KMS-11 (cell line): ENCODE results near the gene KCTD17.
A peak's percentile ranks its signal among the peaks of the same experiment; 100 is the strongest.

Source experiments
- H2AFZ ChIP-seq: fragments of 200-600 bp; sonication (generic); 2 replicates; pipeline ENCODE4 v1.6.1; 2016; ENCODE audit warnings: antibody characterized with exemption, mixed run types, low read depth
- H3K27ac ChIP-seq: fragments of 200-600 bp; sonication (generic); 2 replicates; pipeline ENCODE4 v1.6.1; 2016; ENCODE audit warnings: mild to moderate bottlenecking, mixed run types
- H3K27me3 ChIP-seq: fragments of 200-600 bp; sonication (generic); 2 replicates; pipeline ENCODE4 v1.6.1; 2017; ENCODE audit warnings: mild to moderate bottlenecking, low read depth, mixed run types, moderate library complexity; ENCODE audit not compliant: insufficient read depth
- H3K36me3 ChIP-seq: fragments of 200-600 bp; sonication (generic); 2 replicates; pipeline ENCODE4 v1.6.1; 2017; ENCODE audit warnings: mild to moderate bottlenecking, mixed run types; ENCODE audit not compliant: insufficient read depth
- H3K4me1 ChIP-seq: fragments of 200-600 bp; sonication (generic); 2 replicates; pipeline ENCODE4 v1.6.1; 2016; ENCODE audit warnings: mild to moderate bottlenecking, low read depth, mixed run types; ENCODE audit not compliant: poor library complexity, severe bottlenecking
- H3K4me2 ChIP-seq: fragments of 200-600 bp; sonication (generic); 2 replicates; pipeline ENCODE4 v1.7.0; 2016; ENCODE audit warnings: mild to moderate bottlenecking, mixed run types
- H3K4me3 ChIP-seq: fragments of 200-600 bp; sonication (generic); IDR thresholded peaks from 2 replicates; pipeline ENCODE4 v1.6.1; 2017; ENCODE audit warnings: low read depth, low read length, mixed read lengths; ENCODE audit not compliant: insufficient read depth
- H3K79me2 ChIP-seq: fragments of 200-600 bp; sonication (generic); 2 replicates; pipeline ENCODE4 v1.6.1; 2016; ENCODE audit warnings: low read depth, mixed run types; ENCODE audit not compliant: insufficient read depth
- H3K9ac ChIP-seq: fragments of 200-600 bp; sonication (generic); 2 replicates; pipeline ENCODE4 v1.6.1; 2016; ENCODE audit warnings: mild to moderate bottlenecking, mixed run types
- H4K20me1 ChIP-seq: fragments of 200-600 bp; sonication (generic); 2 replicates; pipeline ENCODE4 v1.6.1; 2016; ENCODE audit warnings: mild to moderate bottlenecking, mixed run types; ENCODE audit not compliant: insufficient read depth
- TF ChIP-seq, protein P1 (sequence below): fragments of 200-600 bp; sonication (generic); conservative IDR thresholded peaks from 2 replicates; pipeline ENCODE4 v1.6.1; 2017; ENCODE audit warnings: low read depth, mild to moderate bottlenecking, antibody characterized with exemption, low read length, moderate library complexity, mixed read lengths

Gene KCTD17

DNA sequence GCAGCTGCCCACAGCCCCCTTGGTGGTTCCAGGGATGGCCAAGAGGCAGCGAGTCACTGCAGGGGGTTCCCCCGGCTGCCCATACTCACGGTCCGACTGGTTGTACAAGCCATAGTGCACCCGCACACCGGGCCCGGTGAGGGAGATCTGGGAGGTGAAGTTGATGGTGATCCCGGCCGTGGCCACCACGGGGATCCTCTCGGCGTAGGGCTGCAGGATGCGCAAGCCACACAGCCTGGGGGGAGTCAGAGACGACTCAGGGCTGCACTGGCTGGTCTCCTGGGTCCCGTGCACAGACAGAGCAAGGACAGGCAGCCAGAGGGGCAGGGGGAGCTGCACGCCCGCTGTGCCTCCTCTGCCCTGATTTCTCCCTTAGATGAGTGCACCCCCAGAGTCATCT is 23.5 kb downstream of the KCTD17 start:
- H3K4me2 ChIP-seq = no peak overlapping the region
- H3K4me3 ChIP-seq = no peak overlapping the region
- no peaks in the 10 kb centered on the region for H3K79me2 ChIP-seq
- no peaks in the 10 kb centered on the region for H4K20me1 ChIP-seq
- H3K9ac ChIP-seq = no peak overlapping the region
- TF ChIP-seq, protein P1, sequence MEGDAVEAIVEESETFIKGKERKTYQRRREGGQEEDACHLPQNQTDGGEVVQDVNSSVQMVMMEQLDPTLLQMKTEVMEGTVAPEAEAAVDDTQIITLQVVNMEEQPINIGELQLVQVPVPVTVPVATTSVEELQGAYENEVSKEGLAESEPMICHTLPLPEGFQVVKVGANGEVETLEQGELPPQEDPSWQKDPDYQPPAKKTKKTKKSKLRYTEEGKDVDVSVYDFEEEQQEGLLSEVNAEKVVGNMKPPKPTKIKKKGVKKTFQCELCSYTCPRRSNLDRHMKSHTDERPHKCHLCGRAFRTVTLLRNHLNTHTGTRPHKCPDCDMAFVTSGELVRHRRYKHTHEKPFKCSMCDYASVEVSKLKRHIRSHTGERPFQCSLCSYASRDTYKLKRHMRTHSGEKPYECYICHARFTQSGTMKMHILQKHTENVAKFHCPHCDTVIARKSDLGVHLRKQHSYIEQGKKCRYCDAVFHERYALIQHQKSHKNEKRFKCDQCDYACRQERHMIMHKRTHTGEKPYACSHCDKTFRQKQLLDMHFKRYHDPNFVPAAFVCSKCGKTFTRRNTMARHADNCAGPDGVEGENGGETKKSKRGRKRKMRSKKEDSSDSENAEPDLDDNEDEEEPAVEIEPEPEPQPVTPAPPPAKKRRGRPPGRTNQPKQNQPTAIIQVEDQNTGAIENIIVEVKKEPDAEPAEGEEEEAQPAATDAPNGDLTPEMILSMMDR = no peak
- no peaks in the 10 kb centered on the region for H3K36me3 ChIP-seq
- peaks cover 6% of the 10 kb centered on the region for H3K4me1 ChIP-seq
- no peak overlapping the region for H2AFZ ChIP-seq
- H3K27me3 ChIP-seq = peaks cover 19% of the 10 kb centered on the region
- no peak overlapping the region for H3K27ac ChIP-seq

DNA sequence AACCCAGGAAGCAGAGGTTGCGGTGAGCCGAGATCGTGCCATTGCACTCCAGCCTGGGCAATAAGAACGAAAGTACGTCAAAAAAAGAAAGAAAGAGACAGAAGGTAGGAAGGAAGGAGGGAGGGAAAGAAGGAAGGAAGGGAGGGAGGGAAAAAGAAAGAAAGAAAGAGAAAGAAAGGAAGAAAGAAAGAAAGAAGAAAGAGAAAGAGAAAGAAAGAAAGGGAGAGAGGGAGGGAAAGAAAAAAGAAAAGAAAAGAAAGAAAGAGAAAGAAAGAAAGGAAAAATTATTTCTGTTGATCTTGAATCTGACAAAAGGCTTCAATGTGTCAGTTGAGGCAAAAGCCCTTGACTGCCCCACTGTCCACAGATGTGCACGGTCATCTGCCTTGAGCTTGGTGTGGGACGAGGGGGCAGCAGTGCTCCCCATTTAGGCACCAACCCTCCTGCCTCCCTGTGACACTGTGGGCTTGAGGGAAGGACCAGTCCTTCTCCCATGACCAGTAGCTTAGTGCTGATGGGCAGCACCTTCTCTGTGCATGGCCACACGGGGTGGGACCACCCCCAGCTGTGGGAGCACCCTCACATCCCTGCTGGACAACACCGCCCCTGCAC is 24.4 kb downstream of the KCTD17 start:
- Histone ChIP-seq H3K9ac (no peak overlapping the region), H3K4me1 (peaks cover 6% of the 10 kb centered on the region), H3K27ac (no peak overlapping the region), H4K20me1 (no peaks in the 10 kb centered on the region), H2AFZ (no peak overlapping the region), H3K27me3 (peaks cover 16% of the 10 kb centered on the region), H3K36me3 (no peaks in the 10 kb centered on the region), H3K79me2 (no peaks in the 10 kb centered on the region), H3K4me3 (no peak overlapping the region), H3K4me2 (no peak overlapping the region)
- TF ChIP-seq, protein P1 = no peak

DNA sequence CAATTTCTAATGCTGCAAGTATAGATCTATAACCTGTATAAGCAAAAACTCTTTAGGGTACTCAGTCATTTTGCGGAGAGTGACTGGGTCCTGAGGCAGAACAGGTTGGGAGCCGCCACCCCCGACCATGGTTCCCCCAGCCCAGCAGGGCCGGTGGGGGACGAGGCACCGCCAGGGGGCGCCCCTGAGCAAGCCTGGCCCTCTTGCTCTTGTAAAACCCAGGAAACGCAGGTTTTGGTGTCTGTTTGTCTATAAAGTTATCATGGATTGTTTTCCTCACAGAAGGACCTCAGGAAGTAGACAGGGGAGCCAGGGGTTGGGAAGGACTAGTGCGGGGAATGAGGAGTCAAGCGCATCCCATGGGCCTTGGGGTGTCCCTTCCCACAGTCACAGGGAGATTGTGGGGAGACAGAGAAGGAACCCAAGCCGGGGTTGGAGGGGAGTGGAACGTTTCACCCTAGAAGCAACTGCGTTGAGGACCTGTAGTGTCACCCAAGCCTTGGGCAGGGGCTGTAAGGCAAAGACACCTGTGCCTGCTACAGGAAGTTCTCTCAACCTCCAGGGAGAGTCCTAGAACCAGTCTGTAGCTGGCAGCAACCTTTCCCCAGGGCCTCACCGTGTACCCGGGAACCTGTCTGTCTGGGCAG is 26.4 kb downstream of the KCTD17 start:
- Histone ChIP-seq H3K4me1 (peaks cover 6% of the 10 kb centered on the region), H3K4me3 (no peak overlapping the region), H3K27me3 (peaks cover 16% of the 10 kb centered on the region), H3K36me3 (no peaks in the 10 kb centered on the region), H3K27ac (no peak overlapping the region), H2AFZ (peak overlapping the region; percentile 15; the same call in 1 of the 2 replicates), H4K20me1 (no peaks in the 10 kb centered on the region), H3K9ac (no peak overlapping the region), H3K4me2 (no peak overlapping the region), H3K79me2 (no peaks in the 10 kb centered on the region)
- TF ChIP-seq, protein P1 = peak; percentile 90

DNA sequence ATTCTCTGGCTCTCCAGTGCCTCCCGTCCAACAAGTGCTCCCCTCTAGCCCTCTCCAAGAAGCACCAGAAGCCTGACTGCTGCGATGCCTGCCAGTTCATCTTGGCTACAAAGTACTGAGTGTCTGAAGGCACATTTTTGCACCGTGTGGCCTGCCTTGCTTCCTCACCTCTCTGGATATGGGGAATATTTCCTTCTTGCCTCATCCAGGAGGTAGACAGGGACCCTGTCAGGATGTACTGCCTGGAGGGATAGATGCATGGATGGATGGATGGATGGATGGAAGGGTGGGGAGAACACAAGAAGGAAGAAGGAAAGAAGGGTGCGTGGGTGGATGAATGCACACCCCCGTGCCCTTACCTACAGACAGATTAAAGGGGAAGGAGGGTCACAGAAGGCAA is 27.6 kb downstream of the KCTD17 start:
- H3K9ac ChIP-seq = no peak overlapping the region
- H2AFZ ChIP-seq = no peak overlapping the region
- H3K36me3 ChIP-seq = no peaks in the 10 kb centered on the region
- TF ChIP-seq, protein P1 = no peak
- H3K27me3 ChIP-seq = peaks cover 16% of the 10 kb centered on the region
- no peak overlapping the region for H3K4me3 ChIP-seq
- H4K20me1 ChIP-seq = no peaks in the 10 kb centered on the region
- H3K27ac ChIP-seq = no peak overlapping the region
- no peak overlapping the region for H3K4me2 ChIP-seq
- H3K79me2 ChIP-seq = no peaks in the 10 kb centered on the region
- H3K4me1 ChIP-seq = peaks cover 6% of the 10 kb centered on the region
